H1 (cell line): ENCODE measurements around the gene CLEC2B. TPM values are rescaled to one million over a fixed set of nuclear protein-coding genes. Genes with fewer than 3 reads are reported as not detected.

Experiments used
- CTCF ChIA-PET: fragments of 300-600 bp; sonication (Branson Sonifier 250); formaldehyde crosslinking; loops from one replicate; lab custom pipeline; 2021; ENCODE audit not compliant: partially characterized antibody; lab: Charles Lee
- POLR2A ChIA-PET: fragments of 300-600 bp; sonication (Branson Sonifier 250); formaldehyde crosslinking; loops from one replicate; lab custom pipeline; 2021; ENCODE audit warnings: inconsistent platforms; ENCODE audit not compliant: partially characterized antibody; lab: Charles Lee
- DNase-seq, 2 experiments: peaks; one replicate each; pipeline versions ENCODE4 v3.0.0 to v3.0.0-alpha.2; 2010 to 2022; ENCODE audit warnings: low spot score in 2 of 2, low read depth in 1 of 2, mixed read lengths in 1 of 2
- FAIRE-seq: peaks from 2 replicates; lab custom pipeline; 2011; peaks lifted over from hg19 to GRCh38; lab: Jason Lieb, UNC
- H2AFZ ChIP-seq: 2 replicates; pipeline ENCODE4 v1.8.1; 2012; ENCODE audit warnings: low read length, inconsistent platforms
- H2AK5ac ChIP-seq: 2 replicates; pipeline ENCODE4 v1.6.1; 2013; ENCODE audit warnings: low read depth, low read length
- H2BK120ac ChIP-seq: replicated peaks from 2 replicates; pipeline ENCODE3; 2013; ENCODE audit warnings: low read depth, low read length, inconsistent platforms
- H2BK12ac ChIP-seq: 2 replicates; pipeline ENCODE4 v1.6.1; 2013; ENCODE audit warnings: low read depth, low read length
- H2BK15ac ChIP-seq: 2 replicates; pipeline ENCODE4 v1.6.1; 2013; ENCODE audit warnings: low read length
- H2BK20ac ChIP-seq: 2 replicates; pipeline ENCODE4 v1.6.1; 2013; ENCODE audit warnings: low read length
- H2BK5ac ChIP-seq: 2 replicates; pipeline ENCODE4 v1.6.1; 2013; ENCODE audit warnings: low read depth, low read length
- H3K14ac ChIP-seq: 2 replicates; pipeline ENCODE4 v1.6.1; 2013; ENCODE audit warnings: inconsistent platforms; ENCODE audit not compliant: insufficient read length
- H3K18ac ChIP-seq: 2 replicates; pipeline ENCODE4 v1.6.1; 2013; ENCODE audit warnings: low read length; ENCODE audit errors: extremely low read depth
- H3K23ac ChIP-seq: 2 replicates; pipeline ENCODE4 v1.6.1; 2013; ENCODE audit warnings: inconsistent platforms; ENCODE audit not compliant: insufficient read length
- H3K23me2 ChIP-seq: 2 replicates; pipeline ENCODE4 v1.6.1; 2013; ENCODE audit warnings: low read depth, low read length
- H3K27ac ChIP-seq: 2 replicates; pipeline ENCODE4 v1.6.1; 2011; ENCODE audit warnings: low read depth, low read length, inconsistent platforms
- H3K27me3 ChIP-seq, 4 experiments: replicated peaks in 1 of 4; 1 replicate in 1 of 4; 2 replicates in 3 of 4; pipeline versions ENCODE4 v1.6.1 to v1.8.1; 2011 to 2013; ENCODE audit warnings: low read length in 3 of 4, mild to moderate bottlenecking in 3 of 4, inconsistent platforms in 2 of 4, mixed read lengths in 2 of 4, moderate library complexity in 1 of 4; ENCODE audit not compliant: control insufficient read depth in 3 of 4, insufficient read depth in 3 of 4; ENCODE audit errors: extremely low read depth in 1 of 4
- H3K36me3 ChIP-seq, 4 experiments: 2 replicates each; pipeline versions ENCODE4 v1.6.1 to v1.8.1; 2011 to 2013; ENCODE audit warnings: mild to moderate bottlenecking in 4 of 4, low read length in 3 of 4, moderate library complexity in 2 of 4, control low read depth in 1 of 4, inconsistent platforms in 1 of 4; ENCODE audit not compliant: insufficient read depth in 4 of 4, control insufficient read depth in 2 of 4
- H3K4ac ChIP-seq: replicated peaks from 2 replicates; pipeline ENCODE3; 2013; ENCODE audit warnings: low read length, low read depth, mixed read lengths, inconsistent platforms; ENCODE audit not compliant: insufficient read length
- H3K4me1 ChIP-seq, 4 experiments: replicated peaks in 1 of 4; 1 replicate in 1 of 4; 2 replicates in 3 of 4; pipeline versions ENCODE4 v1.6.1 to v1.8.1; 2011 to 2013; ENCODE audit warnings: low read length in 3 of 4, inconsistent platforms in 2 of 4, mixed read lengths in 1 of 4; ENCODE audit not compliant: insufficient read depth in 4 of 4, control insufficient read depth in 3 of 4
- H3K4me2 ChIP-seq, 2 experiments: 2 replicates each; pipeline versions ENCODE4 v1.6.1 to v1.8.1; 2011 to 2013; ENCODE audit warnings: low read depth in 2 of 2, low read length in 2 of 2, control low read depth in 1 of 2, inconsistent platforms in 1 of 2, mild to moderate bottlenecking in 1 of 2; ENCODE audit not compliant: insufficient read depth in 1 of 2
- H3K4me3 ChIP-seq, 4 experiments: fragments of 200-600, 300-600 bp in 1 of 4; sonication (generic), shearing (Covaris generic), sonication (Bioruptor Twin) in 1 of 4; 2 replicates each; pipeline versions ENCODE4 v1.5.1 to v1.8.1; 2011 to 2016; ENCODE audit warnings: low read length in 4 of 4, low read depth in 3 of 4, control low read depth in 2 of 4, inconsistent platforms in 2 of 4, mild to moderate bottlenecking in 2 of 4, mixed read lengths in 1 of 4, moderate library complexity in 1 of 4; ENCODE audit not compliant: insufficient read depth in 2 of 4; ENCODE audit errors: extremely low read depth in 1 of 4
- H3K56ac ChIP-seq: replicated peaks from 2 replicates; pipeline ENCODE3; 2013; ENCODE audit warnings: low read depth, mild to moderate bottlenecking, mixed read lengths, low read length, inconsistent platforms; ENCODE audit not compliant: insufficient read length
- H3K79me1 ChIP-seq: 2 replicates; pipeline ENCODE4 v1.6.1; 2013; ENCODE audit warnings: low read depth, low read length, control low read depth
- H3K79me2 ChIP-seq, 2 experiments: 2 replicates each; pipeline versions ENCODE4 v1.6.1 to v1.8.1; 2012 to 2013; ENCODE audit warnings: low read length in 2 of 2, mild to moderate bottlenecking in 2 of 2, inconsistent platforms in 1 of 2; ENCODE audit not compliant: insufficient read depth in 2 of 2, control insufficient read depth in 1 of 2
- H3K9ac ChIP-seq, 4 experiments: replicated peaks in 1 of 4; 1 replicate in 1 of 4; 2 replicates in 3 of 4; pipeline versions ENCODE4 v1.6.1 to v1.8.1; 2011 to 2013; ENCODE audit warnings: low read depth in 3 of 4, low read length in 3 of 4, control low read depth in 2 of 4, mild to moderate bottlenecking in 2 of 4, moderate library complexity in 2 of 4, inconsistent platforms in 1 of 4; ENCODE audit errors: extremely low read depth in 1 of 4
- H3K9me3 ChIP-seq, 2 experiments: 2 replicates each; pipeline versions ENCODE4 v1.6.1 to v1.8.1; 2012 to 2013; ENCODE audit warnings: mild to moderate bottlenecking in 2 of 2, moderate library complexity in 2 of 2, control low read depth in 1 of 2, inconsistent platforms in 1 of 2, low read depth in 1 of 2, low read length in 1 of 2, mixed read lengths in 1 of 2; ENCODE audit not compliant: insufficient read depth in 2 of 2
- H4K20me1 ChIP-seq, 2 experiments: replicated peaks in 1 of 2; 2 replicates each; pipeline versions ENCODE3 to v1.8.1; 2011 to 2013; ENCODE audit warnings: inconsistent platforms in 2 of 2, low read length in 2 of 2, mild to moderate bottlenecking in 1 of 2; ENCODE audit not compliant: insufficient read depth in 2 of 2, control insufficient read depth in 1 of 2
- H4K5ac ChIP-seq: 2 replicates; pipeline ENCODE4 v1.6.1; 2013; ENCODE audit warnings: low read length, low read depth, mixed read lengths, inconsistent platforms; ENCODE audit not compliant: insufficient read length
- H4K8ac ChIP-seq: 2 replicates; pipeline ENCODE4 v1.8.0; 2013; ENCODE audit warnings: mild to moderate bottlenecking, moderate library complexity, low read length, inconsistent platforms; ENCODE audit not compliant: insufficient read depth; ENCODE audit errors: extremely low read depth
- H4K91ac ChIP-seq: replicated peaks from 2 replicates; pipeline ENCODE3; 2013; ENCODE audit warnings: low read length, mixed read lengths, inconsistent platforms; ENCODE audit not compliant: insufficient read length
- GTF2F1 ChIP-seq: IDR thresholded peaks from 2 replicates; pipeline ENCODE4 v1.6.1; 2012; ENCODE audit warnings: low read depth, low read length, improper control_type of control experiment, borderline replicate concordance
- POLR2A ChIP-seq, 2 experiments: IDR thresholded peaks; 1 replicate in 1 of 2; 2 replicates in 1 of 2; pipeline ENCODE4 v1.6.1; 2011; ENCODE audit warnings: low read depth in 2 of 2, low read length in 2 of 2, mild to moderate bottlenecking in 2 of 2; ENCODE audit errors: control extremely low read depth in 1 of 2
- POLR2AphosphoS5 ChIP-seq: IDR thresholded peaks from 2 replicates; pipeline ENCODE4 v1.6.1; 2011; ENCODE audit warnings: low read depth, low read length
- SP1 ChIP-seq: IDR thresholded peaks from 2 replicates; pipeline ENCODE4 v1.6.1; 2011; ENCODE audit warnings: low read depth, low read length
- YY1 ChIP-seq: IDR thresholded peaks from 2 replicates; pipeline ENCODE4 v1.6.1; 2011; ENCODE audit warnings: low read depth, mild to moderate bottlenecking, low read length
- polyA plus RNA-seq, 7 experiments: library from polyadenylated mRNA; depleted of rRNA in 3 of 7; stranded (reverse) in 5 of 7; unstranded in 2 of 7; fragments of >200 nt in 5 of 7; fragments of 200-250 nt in 2 of 7; gene quantifications; 1 replicate in 5 of 7; 2 replicates in 1 of 7; 4 replicates in 1 of 7; pipeline versions ENCODE4 v1.2.1 to v1.2.3, GENCODE V29; 2011 to 2013; ENCODE audit warnings: missing spikeins in 2 of 7, mixed read lengths in 2 of 7
- total RNA-seq: library from RNA; stranded (reverse); fragmentation: NEBNext Ultra II Directional; extraction: Animal tissue kit (Norgen Biotek cat#: 25700); gene quantifications from 2 replicates; pipeline ENCODE4 v1.2.1, GENCODE V29; 2021

CLEC2B gene
- total and polyA plus RNA-seq, 2 of the 8 experiments (the other 6 are each of a cell fraction or from before 2014, with no cell fraction given), result not detected

DNA sequence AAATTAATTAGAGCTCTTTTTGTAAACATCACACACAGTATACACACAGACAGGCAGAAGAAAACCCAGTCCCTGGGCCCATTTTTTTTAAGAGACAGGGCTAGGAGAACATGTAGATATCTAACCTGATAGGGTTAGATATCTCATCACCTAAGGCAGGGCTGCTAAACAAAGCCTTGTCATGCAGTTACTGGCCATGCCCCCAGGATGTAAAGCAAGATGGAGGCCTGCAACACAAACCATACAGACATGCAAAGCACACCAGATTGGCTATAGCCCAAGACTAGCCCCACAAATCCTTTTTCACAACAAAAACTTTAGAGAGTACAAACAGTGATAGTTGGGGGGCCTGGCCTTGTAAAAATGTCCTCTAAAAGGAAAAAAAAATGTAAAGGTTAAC is 42.6 kb upstream of the CLEC2B start:
- Histone ChIP-seq H2AFZ (no peak overlapping the region), H3K79me2 (peaks cover 0 to 42% of the 10 kb centered on the region in 2 experiments; a peak in 2 of 4 replicates), H3K4ac (no peak overlapping the region), H3K4me2 (no peak overlapping the region; a peak in 1 of 4 replicates), H3K23ac (no peak overlapping the region), H3K9me3 (no peaks in the 10 kb centered on the region; a peak in 1 of 4 replicates), H2BK20ac (peak overlapping the region; percentile 86; the same call in 1 of the 2 replicates), H4K20me1 (no peaks in the 10 kb centered on the region), H3K4me3 (peak overlapping the region in 1 of 4 experiments; percentile 71; a peak in 1 of 8 replicates), H4K8ac (no peak overlapping the region), H2BK15ac (no peak overlapping the region), H2BK5ac (peak overlapping the region; percentile 97), H2BK12ac (no peak overlapping the region), H2AK5ac (0 out of 2 replicates have a peak overlapping the region, but pooled peaks have one; percentile 75), H4K5ac (no peak overlapping the region), H2BK120ac (no peak overlapping the region), H3K23me2 (no peaks in the 10 kb centered on the region; the same call in 1 of the 2 replicates), H4K91ac (no peak overlapping the region), H3K27ac (peak overlapping the region; percentile 99), H3K4me1 (peaks cover 0 to 9% (median 4%) of the 10 kb centered on the region in 4 experiments; a peak in 3 of 7 replicates), H3K27me3 (no peaks in the 10 kb centered on the region), H3K36me3 (peaks cover 0 to 21% (median 8%) of the 10 kb centered on the region in 4 experiments; a peak in 4 of 8 replicates), H3K56ac (no peak overlapping the region), H3K14ac (no peak overlapping the region), H3K79me1 (no peaks in the 10 kb centered on the region), H3K18ac (no peak overlapping the region), H3K9ac (peak overlapping the region in 1 of 4 experiments; percentile 15; a peak in 2 of 7 replicates)
- FAIRE-seq (peak; percentile 50), DNase-seq (no peak)
- POLR2A ChIA-PET, result interaction anchor here (0.7 to 1.7 kb wide), 10 partner anchors 10 to 197 kb away, joined by 3 to 11 read pairs (median 4); no protein-coding TSS in a partner anchor
- CTCF ChIA-PET, result interaction anchor here (0.6 to 1.7 kb wide), 5 partner anchors 8 to 161 kb away, joined by 3 to 5 read pairs (median 4); no protein-coding TSS in a partner anchor
- TF ChIP-seq POLR2A (IDR thresholded peaks at IDR 0.05; ENCODE audit: control extremely low read depth in 1 of 2, low read depth in 2 of 2, low read length in 2 of 2) (peak in 1 of 2 experiments; percentile 26; a peak in 1 of 3 replicates), SP1 (no peak), YY1 (peak; percentile 52; the same call in 1 of the 2 replicates), POLR2AphosphoS5 (peak; percentile 64; the same call in 1 of the 2 replicates), GTF2F1 (no peak)
